Right lobe of liver (tissue), 6 donors: Measurements from ENCODE around the gene NR2F6. TPM values are rescaled to one million over a fixed set of nuclear protein-coding genes. Genes with fewer than 3 reads are reported as not detected.
A peak's percentile ranks its signal among the peaks of the same experiment; 100 is the strongest.

Source experiments
- ATAC-seq, 4 donors: fragments of 200-7000 bp; cut with Tn5 transposase; one replicate each; pipeline ENCODE4 v1.9.1; 2020; ENCODE audit warnings: mild to moderate bottlenecking in 4 of 4, moderate library complexity in 4 of 4
- DNase-seq, 3 donors: peaks; one replicate each; pipeline ENCODE4 v3.0.0-alpha.2; 2020
- H3K27ac ChIP-seq, 3 donors: fragments of 200-600 bp; one replicate each; pipeline ENCODE4 v1.8.0; 2022
- H3K27me3 ChIP-seq, 2 donors: fragments of 200-600 bp; one replicate each; pipeline ENCODE4 v1.8.0; 2022
- H3K36me3 ChIP-seq, 4 donors: fragments of 200-600 bp; sonication (generic) in 1 of 4; one replicate each; pipeline versions ENCODE4 v1.5.1 to v1.8.0; 2017 to 2022; ENCODE audit warnings: control low read depth in 1 of 4
- H3K4me1 ChIP-seq, 4 donors: fragments of 200-600 bp; sonication (generic) in 1 of 4; one replicate each; pipeline versions ENCODE4 v1.5.1 to v1.8.0; 2017 to 2022; ENCODE audit warnings: control low read depth in 1 of 4
- H3K4me3 ChIP-seq, 3 donors: fragments of 200-600 bp; one replicate each; pipeline ENCODE4 v1.8.0; 2022
- H3K9me3 ChIP-seq, 4 donors: fragments of 200-600 bp; sonication (generic) in 1 of 4; one replicate each; pipeline versions ENCODE4 v1.5.1 to v1.8.0; 2017 to 2022; ENCODE audit warnings: control low read depth in 1 of 4
- CTCF ChIP-seq, 4 donors: fragments of 200-600 bp in 3 of 4; fragments of 450-650 bp in 1 of 4; IDR thresholded peaks; one replicate each; pipeline versions ENCODE4 v1.5.1 to v1.8.0; 2016 to 2022; ENCODE audit warnings: antibody characterized with exemption in 4 of 4, mild to moderate bottlenecking in 2 of 4
- POLR2A ChIP-seq: fragments of 450-650 bp; IDR thresholded peaks from one replicate; pipeline ENCODE4 v1.6.1; 2017; ENCODE audit warnings: antibody characterized with exemption, mild to moderate bottlenecking
- WGBS: methylation state at CpG from one replicate; pipeline ENCODE4 v1.1.6; 2018; ENCODE audit warnings: low coverage, low lambda C conversion rate; ENCODE audit not compliant: insufficient coverage; ENCODE audit errors: missing lambda C conversion rate; 5-methylcytosine and 5-hydroxymethylcytosine counted together
- intact Hi-C, 2 donors: fragments of 100-400 bp; cut with DNase I; formaldehyde crosslinking; loops; one replicate each; pipeline versions ENCODE4 v1.11.2 to v1.14.1; 2022
- total RNA-seq, 6 experiments: library from RNA; depleted of rRNA in 2 of 6; stranded (reverse); fragments of >200 nt in 2 of 6; fragmentation: NEBNext Ultra II Directional in 3 of 6; extraction: Animal tissue kit (Norgen Biotek cat#: 25700) in 3 of 6; gene quantifications; one replicate each; pipeline versions ENCODE4 v1.1.0 to v1.2.4, GENCODE V29; 2016 to 2023
- donor health status: DM: no; HTN: yes; CAD: no.
- donor health status: DM: no; HTN: no; CAD: no.
- donor health status: DM: no; HTN: no; CAD: no.
- donor health status: DM: no; HTN: yes; CAD: no.
- donor health status: DM: no; HTN: yes; CAD: no.

NR2F6 gene
- total RNA-seq, 6 experiments from 2014 or later, result 48.5 to 105 (median 80.9) TPM

- ATAC-seq (no peak), DNase-seq (no peak)
- Histone ChIP-seq H3K4me3 (no peak overlapping the region), H3K27me3 (no peaks in the 10 kb centered on the region), H3K27ac (no peak overlapping the region), H3K36me3 (no peaks in the 10 kb centered on the region), H3K9me3 (no peaks in the 10 kb centered on the region), H3K4me1 (peaks cover 0 to 4% (median 0%) of the 10 kb centered on the region in 4 donors)
- intact Hi-C loops, result no loop called here
- no peak for TF ChIP-seq CTCF (IDR thresholded peaks at IDR 0.05)
- TF ChIP-seq POLR2A, result no peak
- 56% methylated on average over 2 of the region's 3 CpGs for WGBS
Observed at GRCh38 chr19:17256130-17256529, 10.4 kb upstream of the NR2F6 start.

GRCh38 chr19:17255150-17255621 lies 9.5 kb upstream of the NR2F6 start:
- WGBS, result 28% methylated on average over 10 of the region's 18 CpGs
- peak in 1 of 3 donors; percentile 61 for DNase-seq
- H3K27ac ChIP-seq, result no peak overlapping the region

DNA sequence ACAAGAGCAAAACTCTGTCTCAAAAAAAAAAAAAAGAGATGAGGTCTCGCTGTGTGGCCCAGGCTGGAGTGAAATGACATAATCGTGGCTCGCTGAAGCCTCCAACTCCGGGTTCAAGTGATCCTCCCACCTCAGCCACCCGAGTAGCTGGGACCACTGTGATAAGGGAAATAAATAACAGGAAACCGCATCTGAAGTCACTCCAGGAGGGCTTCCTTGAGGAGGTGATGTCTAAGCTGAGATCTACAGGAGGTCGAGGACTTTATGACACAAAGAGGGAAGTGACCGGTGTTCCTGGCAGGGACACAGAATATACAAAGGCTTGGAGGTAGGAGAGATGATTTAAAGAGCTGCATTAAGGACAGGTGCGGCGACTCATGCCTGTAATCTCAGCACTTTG lies 8.9 kb upstream of the NR2F6 start:
- ATAC-seq, result no peak
- 74% methylated on average over 10 of the region's 10 CpGs for WGBS
- intact Hi-C loops, result no loop called here
- no peak overlapping the region for H3K27ac ChIP-seq
- peaks cover 0 to 4% (median 0%) of the 10 kb centered on the region in 4 donors for H3K4me1 ChIP-seq
- DNase-seq, result no peak
- no peak overlapping the region for H3K4me3 ChIP-seq
- no peaks in the 10 kb centered on the region for H3K9me3 ChIP-seq
- no peak for TF ChIP-seq POLR2A
- TF ChIP-seq CTCF (IDR thresholded peaks at IDR 0.05), result no peak
- no peaks in the 10 kb centered on the region for H3K36me3 ChIP-seq
- no peaks in the 10 kb centered on the region for H3K27me3 ChIP-seq

More at GRCh38 chr19:17255150-17255621, 9.5 kb upstream of the NR2F6 start:
- no peak overlapping the region for H3K4me3 ChIP-seq
- no peaks in the 10 kb centered on the region for H3K9me3 ChIP-seq
- H3K27me3 ChIP-seq, result no peaks in the 10 kb centered on the region
- TF ChIP-seq POLR2A, result no peak
- TF ChIP-seq CTCF (IDR thresholded peaks at IDR 0.05), result no peak
- no peaks in the 10 kb centered on the region for H3K36me3 ChIP-seq
- peaks cover 0 to 4% (median 0%) of the 10 kb centered on the region in 4 donors for H3K4me1 ChIP-seq
- intact Hi-C loops, result no loop called here
- peak; percentile 70 to 78 (median 72) for ATAC-seq

GRCh38 chr19:17249887-17250548 lies 4.3 kb upstream of the NR2F6 start:
- intact Hi-C loops, result no loop called here
- H3K9me3 ChIP-seq, result no peaks in the 10 kb centered on the region
- DNase-seq (no peak), ATAC-seq (no peak)
- no peak overlapping the region for H3K4me3 ChIP-seq
- H3K36me3 ChIP-seq, result no peaks in the 10 kb centered on the region
- no peaks in the 10 kb centered on the region for H3K27me3 ChIP-seq
- TF ChIP-seq POLR2A, result no peak
- no peak for TF ChIP-seq CTCF (IDR thresholded peaks at IDR 0.05)
- H3K27ac ChIP-seq, result no peak overlapping the region
- peaks cover 0 to 17% (median 8%) of the 10 kb centered on the region in 4 donors for H3K4me1 ChIP-seq
- 63% methylated on average over 5 of the region's 15 CpGs for WGBS
